Measurements from ENCODE around the gene PARD3.

GRCh38 chr10:34814223-34814912 lies 728 bp downstream of the PARD3 start:
- TF ChIP-seq ATF3 (IDR thresholded peaks at IDR 0.05; ENCODE audit: borderline replicate concordance, extremely low read depth, low read depth, low read length) (no peak), POLR2A (IDR thresholded peaks at IDR 0.05; ENCODE audit: low read depth, low read length) (no peak), MYC (IDR thresholded peaks at IDR 0.05; ENCODE audit: insufficient read depth, insufficient read length, insufficient replicate concordance, low read length, severe bottlenecking) (no peak), BHLHE40 (IDR thresholded peaks at IDR 0.05; ENCODE audit: borderline replicate concordance in 1 of 2, low read depth in 2 of 2, low read length in 1 of 2) (no peak), ZZZ3 (IDR thresholded peaks at IDR 0.05; ENCODE audit: control insufficient read depth, insufficient read length, low read depth) (no peak), ZNF274 (IDR thresholded peaks at IDR 0.05; ENCODE audit: insufficient read depth, insufficient read length) (no peak), POLR2AphosphoS2 (IDR thresholded peaks at IDR 0.05; ENCODE audit: low read depth, low read length) (no peak), CTCF (IDR thresholded peaks at IDR 0.05 in 2 of 3, conservative IDR thresholded peaks at IDR 0.05 in 1 of 3; ENCODE audit: control insufficient read depth in 2 of 3, extremely low read depth in 1 of 3, insufficient read depth in 1 of 3, low read depth in 3 of 3, low read length in 3 of 3) (no peak), KLF5 (IDR thresholded peaks at IDR 0.05; ENCODE audit: partially characterized antibody) (no peak), ZNF384 (IDR thresholded peaks at IDR 0.05; ENCODE audit: borderline replicate concordance, low read depth, low read length) (no peak), TARDBP (IDR thresholded peaks at IDR 0.05; ENCODE audit: borderline replicate concordance) (no peak), EP300 (IDR thresholded peaks at IDR 0.05; ENCODE audit: borderline replicate concordance in 1 of 2, control insufficient read depth in 1 of 2, low read depth in 2 of 2, low read length in 2 of 2) (no peak)
- TF ChIP-seq, protein P1, sequence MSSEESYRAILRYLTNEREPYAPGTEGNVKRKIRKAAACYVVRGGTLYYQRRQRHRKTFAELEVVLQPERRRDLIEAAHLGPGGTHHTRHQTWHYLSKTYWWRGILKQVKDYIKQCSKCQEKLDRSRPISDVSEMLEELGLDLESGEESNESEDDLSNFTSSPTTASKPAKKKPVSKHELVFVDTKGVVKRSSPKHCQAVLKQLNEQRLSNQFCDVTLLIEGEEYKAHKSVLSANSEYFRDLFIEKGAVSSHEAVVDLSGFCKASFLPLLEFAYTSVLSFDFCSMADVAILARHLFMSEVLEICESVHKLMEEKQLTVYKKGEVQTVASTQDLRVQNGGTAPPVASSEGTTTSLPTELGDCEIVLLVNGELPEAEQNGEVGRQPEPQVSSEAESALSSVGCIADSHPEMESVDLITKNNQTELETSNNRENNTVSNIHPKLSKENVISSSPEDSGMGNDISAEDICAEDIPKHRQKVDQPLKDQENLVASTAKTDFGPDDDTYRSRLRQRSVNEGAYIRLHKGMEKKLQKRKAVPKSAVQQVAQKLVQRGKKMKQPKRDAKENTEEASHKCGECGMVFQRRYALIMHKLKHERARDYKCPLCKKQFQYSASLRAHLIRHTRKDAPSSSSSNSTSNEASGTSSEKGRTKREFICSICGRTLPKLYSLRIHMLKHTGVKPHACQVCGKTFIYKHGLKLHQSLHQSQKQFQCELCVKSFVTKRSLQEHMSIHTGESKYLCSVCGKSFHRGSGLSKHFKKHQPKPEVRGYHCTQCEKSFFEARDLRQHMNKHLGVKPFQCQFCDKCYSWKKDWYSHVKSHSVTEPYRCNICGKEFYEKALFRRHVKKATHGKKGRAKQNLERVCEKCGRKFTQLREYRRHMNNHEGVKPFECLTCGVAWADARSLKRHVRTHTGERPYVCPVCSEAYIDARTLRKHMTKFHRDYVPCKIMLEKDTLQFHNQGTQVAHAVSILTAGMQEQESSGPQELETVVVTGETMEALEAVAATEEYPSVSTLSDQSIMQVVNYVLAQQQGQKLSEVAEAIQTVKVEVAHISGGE (CRISPR knock-in tag; IDR thresholded peaks at IDR 0.05) = no peak

Measured in GM12878 (cell line).